GM18907 (cell line): ENCODE measurements around the gene HLA-B.

Source experiments
- ATAC-seq: cut with Tn5 transposase; IDR thresholded peaks from one replicate; pipeline ENCODE4 v1.9.1; 2021; ENCODE audit warnings: mild to moderate bottlenecking, moderate library complexity; ENCODE audit not compliant: unreplicated experiment

The HLA-B gene

DNA sequence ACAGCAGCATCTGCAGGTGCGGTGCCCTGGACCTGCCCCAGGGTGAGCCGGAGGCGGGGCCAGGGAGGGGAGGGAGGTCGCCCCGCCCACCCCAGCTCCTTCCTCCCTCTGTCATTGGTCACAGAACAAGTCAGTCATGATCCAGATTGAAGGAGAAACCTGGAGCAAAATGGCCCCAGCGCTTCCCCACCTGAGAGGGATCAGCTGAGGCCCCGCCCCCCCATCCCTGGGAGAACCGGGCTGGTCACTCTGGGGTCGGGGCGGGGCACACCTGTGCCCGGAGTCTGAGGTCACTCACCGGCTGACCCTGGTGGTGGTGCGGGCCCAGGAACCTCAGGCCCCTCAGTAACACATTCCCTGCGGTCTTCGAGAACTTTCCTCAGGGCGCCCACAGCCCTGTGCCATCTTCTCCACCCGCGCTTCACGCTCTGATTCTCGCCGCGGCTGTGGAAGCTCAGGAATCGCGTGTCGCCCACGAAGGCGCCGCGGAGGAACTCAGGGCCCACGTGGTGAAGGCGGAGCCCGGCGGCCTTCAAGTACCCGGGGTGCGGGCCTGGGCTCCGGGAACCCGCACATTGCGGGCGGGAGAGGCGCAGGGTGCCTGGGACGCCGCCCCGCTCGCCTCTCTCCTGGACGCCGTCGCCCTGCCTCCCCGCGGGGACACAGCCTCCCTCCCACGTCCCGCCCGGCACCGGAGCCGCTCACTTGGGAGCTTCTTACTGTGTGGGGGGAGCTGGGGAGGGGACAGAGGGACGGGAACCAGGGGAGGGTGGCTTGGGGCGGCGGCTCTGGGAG is 48.7 kb downstream of the HLA-B start:
- no peak for ATAC-seq

DNA sequence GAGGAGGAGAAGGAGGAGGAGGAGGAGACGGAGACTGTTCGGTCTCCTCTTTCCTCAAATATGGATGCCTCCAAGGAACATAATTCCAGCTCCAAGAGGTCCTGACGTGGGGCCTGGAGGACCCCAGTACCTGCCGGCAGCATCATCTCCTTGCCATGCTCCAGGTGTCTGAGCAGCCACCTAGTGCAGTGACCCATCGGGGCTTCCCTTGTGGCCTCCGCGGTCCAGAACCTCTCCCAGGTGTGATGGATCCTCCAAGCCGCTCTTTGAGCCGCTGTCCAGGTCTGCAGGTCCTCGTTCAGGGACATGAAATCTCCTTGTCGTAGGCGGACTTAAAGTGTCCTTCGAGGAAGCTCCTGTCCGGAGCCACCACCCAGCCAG is 49.3 kb downstream of the HLA-B start:
- ATAC-seq, result no peak

DNA sequence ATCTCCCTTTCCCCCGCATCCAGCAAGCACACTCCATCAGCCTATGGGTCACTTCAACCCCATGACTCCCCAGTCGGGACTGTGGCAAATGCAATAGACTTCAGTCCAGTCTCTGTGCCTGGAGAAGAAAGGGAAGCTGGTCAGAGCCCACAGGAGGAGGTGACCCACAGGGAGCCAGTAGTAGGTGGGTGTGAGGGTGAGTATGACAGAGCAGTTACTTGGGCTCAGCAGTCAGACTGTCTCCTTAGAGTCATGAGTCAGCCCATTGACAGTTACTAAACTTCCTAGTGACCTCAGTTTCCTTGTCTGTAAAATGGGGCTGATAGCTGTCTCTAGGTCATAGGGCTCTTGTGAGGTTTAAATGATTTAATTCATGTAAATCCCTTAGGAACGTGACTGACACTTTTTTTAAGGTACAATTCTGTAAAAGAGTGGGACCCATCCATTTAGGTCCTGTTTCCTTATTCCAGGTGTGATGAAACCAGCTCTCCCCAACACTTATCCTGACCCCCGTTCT is 51.2 kb downstream of the HLA-B start:
- no peak for ATAC-seq

DNA sequence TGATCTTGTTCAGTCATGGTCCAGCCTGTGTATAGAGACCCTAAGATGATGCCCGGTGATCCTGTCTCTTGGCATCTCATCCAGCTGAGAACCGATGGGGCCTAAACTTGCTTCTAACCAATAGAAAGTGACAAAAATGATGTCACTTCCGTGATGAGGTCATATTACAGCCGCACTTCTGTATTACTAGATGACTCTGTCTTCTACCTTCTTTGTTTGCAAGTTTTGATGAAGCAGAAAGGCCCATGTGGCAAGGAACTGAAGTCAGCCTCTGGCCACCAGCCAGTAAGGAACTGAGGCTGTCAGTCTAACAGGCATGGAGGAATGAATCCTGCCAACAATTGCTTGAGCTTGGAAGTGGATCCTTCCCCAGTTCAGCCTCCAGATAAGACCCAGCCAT is 52.3 kb downstream of the HLA-B start:
- ATAC-seq, result no peak
